ENCODE data around the gene METTL26. TPM values are rescaled to one million over a fixed set of nuclear protein-coding genes. Genes with fewer than 3 reads are reported as not detected.

METTL26 gene
- total RNA-seq, 4 donors from 2014 or later, result 147 to 204 (median 176) TPM

DNA sequence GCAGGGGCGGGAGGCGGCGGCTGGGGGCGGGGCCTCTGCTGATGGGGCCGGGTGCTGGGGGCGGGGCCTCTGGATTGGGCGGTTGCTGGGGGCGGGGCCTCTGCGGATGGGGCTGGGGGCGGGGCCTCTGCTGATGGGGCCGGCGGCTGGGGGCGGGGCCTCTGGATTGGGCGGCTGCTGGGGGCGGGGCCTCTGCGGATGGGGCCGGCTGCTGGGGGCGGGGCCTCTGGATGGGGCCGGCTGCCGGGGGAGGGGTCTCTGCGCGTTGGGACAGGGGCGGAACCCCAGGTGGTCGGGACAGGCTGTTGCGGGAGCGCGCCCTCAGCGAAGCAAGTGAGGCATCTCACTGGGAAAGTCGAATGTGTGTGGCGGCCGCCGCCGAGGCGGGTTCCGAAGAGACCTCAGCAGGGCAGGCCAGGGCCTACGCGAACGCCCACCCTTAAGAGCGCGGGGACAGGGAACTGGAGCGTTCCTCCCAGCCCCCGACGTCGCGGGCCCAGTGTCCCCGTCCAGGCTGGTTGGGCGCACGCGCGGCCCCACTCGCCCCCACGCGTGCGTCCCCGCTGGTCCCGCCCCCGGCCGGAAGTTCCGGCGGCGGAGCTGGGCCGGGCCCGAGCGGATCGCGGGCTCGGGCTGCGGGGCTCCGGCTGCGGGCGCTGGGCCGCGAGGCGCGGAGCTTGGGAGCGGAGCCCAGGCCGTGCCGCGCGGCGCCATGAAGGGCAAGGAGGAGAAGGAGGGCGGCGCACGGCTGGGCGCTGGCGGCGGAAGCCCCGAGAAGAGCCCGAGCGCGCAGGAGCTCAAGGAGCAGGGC, 43.9 kb upstream of the METTL26 start, which contains the start of gene STUB1:
Gene STUB1 (plus strand): TSS at position 597 of the 811 bp plus-strand sequence. CDS start 116 bp downstream, at position 713.
- H3K27ac ChIP-seq, result peak within 1 kb of the TSS; percentile 85 to 97 (median 94)
- H3K4me3 ChIP-seq, result peak within 1 kb of the TSS; percentile 69 to 91 (median 85)
- peaks cover 0 to 22% (median 15%) of the 10 kb centered on the region in 3 donors for H3K36me3 ChIP-seq
- H3K9me3 ChIP-seq, result no peaks in the 10 kb centered on the region
- peaks cover 0 to 61% (median 46%) of the 10 kb centered on the region in 4 donors for H3K4me1 ChIP-seq
- DNase-seq (ENCODE audit: low spot score in 2 of 2), result peak; percentile 74 to 81
- 0 to 1% methylated on average over 32 to 44 of the region's 91 CpGs for WGBS, 2 donors
- no peaks in the 10 kb centered on the region for H3K27me3 ChIP-seq
- TF ChIP-seq EP300 (IDR thresholded peaks at IDR 0.05) (peak in 1 of 2 donors; percentile 60), POLR2A (IDR thresholded peaks at IDR 0.05) (peak; percentile 59 to 88)
- TF ChIP-seq, protein P1, sequence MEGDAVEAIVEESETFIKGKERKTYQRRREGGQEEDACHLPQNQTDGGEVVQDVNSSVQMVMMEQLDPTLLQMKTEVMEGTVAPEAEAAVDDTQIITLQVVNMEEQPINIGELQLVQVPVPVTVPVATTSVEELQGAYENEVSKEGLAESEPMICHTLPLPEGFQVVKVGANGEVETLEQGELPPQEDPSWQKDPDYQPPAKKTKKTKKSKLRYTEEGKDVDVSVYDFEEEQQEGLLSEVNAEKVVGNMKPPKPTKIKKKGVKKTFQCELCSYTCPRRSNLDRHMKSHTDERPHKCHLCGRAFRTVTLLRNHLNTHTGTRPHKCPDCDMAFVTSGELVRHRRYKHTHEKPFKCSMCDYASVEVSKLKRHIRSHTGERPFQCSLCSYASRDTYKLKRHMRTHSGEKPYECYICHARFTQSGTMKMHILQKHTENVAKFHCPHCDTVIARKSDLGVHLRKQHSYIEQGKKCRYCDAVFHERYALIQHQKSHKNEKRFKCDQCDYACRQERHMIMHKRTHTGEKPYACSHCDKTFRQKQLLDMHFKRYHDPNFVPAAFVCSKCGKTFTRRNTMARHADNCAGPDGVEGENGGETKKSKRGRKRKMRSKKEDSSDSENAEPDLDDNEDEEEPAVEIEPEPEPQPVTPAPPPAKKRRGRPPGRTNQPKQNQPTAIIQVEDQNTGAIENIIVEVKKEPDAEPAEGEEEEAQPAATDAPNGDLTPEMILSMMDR (IDR thresholded peaks at IDR 0.05), result peak in 1 of 5 experiments; percentile 29

GRCh38 chr16:678858-679813, 43.0 kb upstream of the METTL26 start:
- Histone ChIP-seq H3K4me1 (peaks cover 0 to 63% (median 44%) of the 10 kb centered on the region in 4 donors), H3K36me3 (peaks cover 0 to 29% (median 15%) of the 10 kb centered on the region in 3 donors), H3K9me3 (no peaks in the 10 kb centered on the region), H3K4me3 (peak overlapping the region; percentile 45 to 91 (median 85)), H3K27me3 (no peaks in the 10 kb centered on the region), H3K27ac (peak overlapping the region; percentile 81 to 97 (median 90))
- TF ChIP-seq, protein P1 (IDR thresholded peaks at IDR 0.05), result no peak
- TF ChIP-seq EP300 (IDR thresholded peaks at IDR 0.05), result peak in 1 of 2 donors; percentile 12
- TF ChIP-seq POLR2A (IDR thresholded peaks at IDR 0.05), result peak; percentile 28 to 31
- 20 to 56% methylated on average over 17 to 50 of the region's 52 CpGs for WGBS, 2 donors
- DNase-seq (ENCODE audit: low spot score in 2 of 2), result peak in 1 of 2 donors; percentile 39

- TF ChIP-seq POLR2A (IDR thresholded peaks at IDR 0.05) (no peak), EP300 (IDR thresholded peaks at IDR 0.05) (no peak)
- TF ChIP-seq, protein P1 (IDR thresholded peaks at IDR 0.05), result no peak
- WGBS, 2 donors, result 78 to 90% methylated on average over 3 to 21 of the region's 21 CpGs
- no peak overlapping the region for H3K4me3 ChIP-seq
Measured at GRCh38 chr16:678209-678857, 42.2 kb upstream of the METTL26 start.

DNA sequence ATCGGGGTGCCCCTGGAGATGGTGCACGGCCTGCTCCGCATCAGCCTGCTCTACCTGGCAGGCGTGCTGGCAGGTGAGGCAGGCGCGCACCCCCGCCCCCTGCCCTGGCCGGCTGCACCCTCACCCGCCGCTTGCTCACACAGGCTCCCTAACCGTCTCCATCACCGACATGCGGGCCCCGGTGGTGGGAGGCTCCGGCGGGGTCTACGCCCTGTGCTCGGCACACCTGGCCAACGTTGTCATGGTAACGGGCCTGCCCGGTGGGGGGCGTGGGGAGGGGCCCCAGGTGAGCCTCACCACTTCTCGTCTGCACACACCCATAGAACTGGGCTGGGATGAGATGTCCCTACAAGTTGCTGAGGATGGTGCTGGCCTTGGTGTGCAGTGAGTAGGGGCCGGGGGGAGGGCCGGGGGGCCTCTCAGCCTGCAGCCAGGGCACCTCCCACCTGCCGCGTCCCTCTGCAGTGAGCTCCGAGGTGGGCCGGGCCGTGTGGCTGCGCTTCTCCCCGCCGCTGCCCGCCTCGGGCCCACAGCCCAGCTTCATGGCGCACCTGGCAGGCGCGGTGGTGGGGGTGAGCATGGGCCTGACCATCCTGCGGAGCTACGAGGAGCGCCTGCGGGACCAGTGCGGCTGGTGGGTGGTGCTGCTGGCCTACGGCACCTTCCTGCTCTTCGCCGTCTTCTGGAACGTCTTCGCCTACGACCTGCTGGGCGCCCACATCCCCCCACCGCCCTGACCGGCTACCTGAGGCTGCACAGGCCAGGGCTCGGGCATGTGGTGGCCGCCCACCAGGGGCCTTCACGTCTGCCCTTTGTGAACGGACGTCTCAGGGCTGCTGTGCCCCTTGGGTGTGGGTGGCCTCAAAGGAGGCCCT, 41.4 kb upstream of the METTL26 start:
- Histone ChIP-seq H3K4me1 (peaks cover 0 to 51% (median 32%) of the 10 kb centered on the region in 4 donors), H3K27me3 (no peaks in the 10 kb centered on the region), H3K36me3 (peaks cover 0 to 37% (median 9%) of the 10 kb centered on the region in 3 donors), H3K27ac (no peak overlapping the region), H3K9me3 (no peaks in the 10 kb centered on the region), H3K4me3 (no peak overlapping the region)
- TF ChIP-seq EP300 (IDR thresholded peaks at IDR 0.05) (no peak), POLR2A (IDR thresholded peaks at IDR 0.05) (no peak)
- TF ChIP-seq, protein P1 (IDR thresholded peaks at IDR 0.05), result no peak
- WGBS, 2 donors, result 58 to 62% methylated on average over 30 to 42 of the region's 57 CpGs
- DNase-seq (ENCODE audit: low spot score in 2 of 2), result no peak

More at GRCh38 chr16:678209-678857, 42.2 kb upstream of the METTL26 start:
- Histone ChIP-seq H3K4me1 (peaks cover 0 to 59% (median 40%) of the 10 kb centered on the region in 4 donors), H3K9me3 (no peaks in the 10 kb centered on the region), H3K27ac (no peak overlapping the region), H3K27me3 (no peaks in the 10 kb centered on the region), H3K36me3 (peaks cover 0 to 37% (median 15%) of the 10 kb centered on the region in 3 donors)
- DNase-seq (ENCODE audit: low spot score in 2 of 2), result no peak
